HCT116 (cell line): ENCODE data around the gene FRMD4A. TPM values are rescaled to one million over a fixed set of nuclear protein-coding genes. Genes with fewer than 3 reads are reported as not detected.

ENCODE experiments used
- ATAC-seq: fragments of 200-7000 bp; cut with Tn5 transposase; 2 replicates; pipeline ENCODE4 v1.9.1; 2020; ENCODE audit warnings: mild to moderate bottlenecking, moderate library complexity
- BruUV-seq: library from RNA; stranded (reverse); fragments of 400-500 nt; replicated peaks from 2 replicates; lab custom pipeline; 2021; lab: Mats Ljungman, UMichigan
- CTCF ChIA-PET: fragments of 300-600 bp; sonication (Branson Sonifier 250); formaldehyde crosslinking; loops from one replicate; lab custom pipeline; 2021; ENCODE audit warnings: antibody characterized with exemption; lab: Charles Lee
- POLR2A ChIA-PET: fragments of 300-600, 350-600 bp; sonication (Branson Sonifier 250); formaldehyde crosslinking; loops from one replicate; lab custom pipeline; 2021; ENCODE audit warnings: antibody characterized with exemption; lab: Charles Lee
- RAD21 ChIA-PET, 2 experiments: fragments of 300-600 bp; sonication (Branson Sonifier 250); formaldehyde crosslinking; loops; one replicate each; lab custom pipeline; 2023; ENCODE audit warnings: low total read pairs in 2 of 2; ENCODE audit not compliant: uncharacterized antibody in 2 of 2, unreplicated experiment in 2 of 2, low non-redundant PET in 1 of 2; lab: Charles Lee
- DNase-seq: peaks from one replicate; pipeline ENCODE4 v3.0.0-alpha.2; 2010; ENCODE audit warnings: low read depth, low spot score
- H2AFZ ChIP-seq: fragments of 200-600 bp; shearing (Covaris generic), sonication (generic); 2 replicates; pipeline ENCODE4 v1.6.1; 2017; ENCODE audit warnings: low read depth, mixed run types, mixed read lengths, antibody characterized with exemption, low read length; ENCODE audit not compliant: poor library complexity, severe bottlenecking
- H3K27ac ChIP-seq: 2 replicates; pipeline ENCODE4 v1.5.1; 2012; ENCODE audit warnings: low read depth, low read length
- H3K27me3 ChIP-seq: fragments of 200-600 bp; sonication (generic); 2 replicates; pipeline ENCODE4 v1.6.1; 2016; ENCODE audit warnings: mixed run types, low read length, mixed read lengths; ENCODE audit not compliant: insufficient read depth
- H3K36me3 ChIP-seq, 2 experiments: fragments of 200-500 bp in 1 of 2; fragments of 200-600 bp in 1 of 2; sonication (Bioruptor generic) in 1 of 2; sonication (generic) in 1 of 2; 2 replicates each; pipeline versions ENCODE4 v1.5.1 to v1.6.1; 2014 to 2016; ENCODE audit warnings: low read length in 2 of 2, inconsistent platforms in 1 of 2, mixed read lengths in 1 of 2, mixed run types in 1 of 2; ENCODE audit not compliant: insufficient read depth in 2 of 2, control insufficient read depth in 1 of 2
- H3K4me1 ChIP-seq, 2 experiments: fragments of 200-600 bp in 1 of 2; sonication (generic) in 1 of 2; 2 replicates each; pipeline versions ENCODE4 v1.5.1 to v1.6.1; 2012 to 2017; ENCODE audit warnings: low read length in 2 of 2, inconsistent platforms in 1 of 2, mild to moderate bottlenecking in 1 of 2, mixed read lengths in 1 of 2, mixed run types in 1 of 2, moderate library complexity in 1 of 2; ENCODE audit not compliant: insufficient read depth in 2 of 2, control insufficient read depth in 1 of 2
- H3K4me2 ChIP-seq: fragments of 200-600 bp; sonication (generic); 2 replicates; pipeline ENCODE4 v1.6.1; 2017; ENCODE audit warnings: mixed run types, low read length, mixed read lengths
- H3K4me3 ChIP-seq, 2 experiments: fragments of 200-600 bp in 1 of 2; sonication (generic) in 1 of 2; replicated peaks in 1 of 2; 2 replicates each; pipeline ENCODE4 v1.5.1; 2011 to 2016; ENCODE audit warnings: low read length in 2 of 2, control low read depth in 1 of 2, low read depth in 1 of 2, mild to moderate bottlenecking in 1 of 2, mixed read lengths in 1 of 2, mixed run types in 1 of 2
- H3K79me2 ChIP-seq: fragments of 200-600 bp; sonication (generic); 2 replicates; pipeline ENCODE4 v1.6.1; 2017; ENCODE audit warnings: mild to moderate bottlenecking, mixed run types, low read length, moderate library complexity, mixed read lengths; ENCODE audit not compliant: insufficient read depth
- H3K9ac ChIP-seq: fragments of 200-600 bp; sonication (generic); 2 replicates; pipeline ENCODE4 v1.6.1; 2016; ENCODE audit warnings: low read length, mixed read lengths
- H3K9me2 ChIP-seq: fragments of 200-600 bp; sonication (generic), shearing (Covaris generic); 2 replicates; pipeline ENCODE4 v1.6.1; 2017; ENCODE audit warnings: mixed run types, mild to moderate bottlenecking, moderate library complexity; ENCODE audit not compliant: insufficient read depth
- H3K9me3 ChIP-seq, 2 experiments: fragments of 200-500 bp in 1 of 2; fragments of 200-600 bp in 1 of 2; sonication (Bioruptor generic) in 1 of 2; sonication (generic) in 1 of 2; 2 replicates each; pipeline ENCODE4 v1.6.1; 2014 to 2017; ENCODE audit warnings: low read length in 2 of 2, mixed read lengths in 2 of 2, inconsistent platforms in 1 of 2, low read depth in 1 of 2, mild to moderate bottlenecking in 1 of 2, mixed run types in 1 of 2, moderate library complexity in 1 of 2; ENCODE audit not compliant: control insufficient read depth in 1 of 2, insufficient read depth in 1 of 2
- H4K20me1 ChIP-seq: fragments of 200-600 bp; sonication (generic), shearing (Covaris generic); 2 replicates; pipeline ENCODE4 v1.6.1; 2017; ENCODE audit warnings: mixed run types, mild to moderate bottlenecking, moderate library complexity; ENCODE audit not compliant: insufficient read depth
- ATF3 ChIP-seq: IDR thresholded peaks from 2 replicates; pipeline ENCODE4 v1.6.1; 2012
- CEBPB ChIP-seq: IDR thresholded peaks from 2 replicates; pipeline ENCODE4 v1.6.1; 2012; ENCODE audit warnings: low read depth
- EGR1 ChIP-seq: IDR thresholded peaks from 2 replicates; pipeline ENCODE4 v1.6.1; 2012; ENCODE audit warnings: low read depth
- EZH2 ChIP-seq: fragments of 200-600 bp; sonication (generic); IDR thresholded peaks from 2 replicates; pipeline ENCODE4 v1.6.1; 2017; ENCODE audit warnings: antibody characterized with exemption, mixed run types
- JUND ChIP-seq: IDR thresholded peaks from 2 replicates; pipeline ENCODE4 v1.6.1; 2012
- POLR2AphosphoS5 ChIP-seq: IDR thresholded peaks from 2 replicates; pipeline ENCODE4 v1.6.1; 2011; ENCODE audit warnings: mild to moderate bottlenecking, low read depth, low read length, moderate library complexity
- TCF7L2 ChIP-seq: IDR thresholded peaks from 2 replicates; pipeline ENCODE4 v1.7.0; 2011; ENCODE audit warnings: borderline replicate concordance, inconsistent platforms; ENCODE audit not compliant: insufficient read depth, insufficient read length; ENCODE audit errors: extremely low read depth
- YY1 ChIP-seq: IDR thresholded peaks from 2 replicates; pipeline ENCODE4 v1.6.1; 2011; ENCODE audit warnings: low read length, low read depth, moderate library complexity, mild to moderate bottlenecking; ENCODE audit not compliant: insufficient replicate concordance; ENCODE audit errors: extremely low read depth
- ZFX ChIP-seq: fragments of 450-650 bp; IDR thresholded peaks from 2 replicates; pipeline ENCODE4 v1.6.1; 2017
- intact Hi-C: fragments of 100-400 bp; cut with micrococcal nuclease; formaldehyde crosslinking; loops from 2 replicates; pipeline ENCODE4 v1.10.0; 2022
- total RNA-seq: library from RNA; stranded (reverse); gene quantifications from one replicate; pipeline ENCODE4 v1.2.1, GENCODE V29; 2021; ENCODE audit not compliant: unreplicated experiment

FRMD4A gene
- total RNA-seq, 1 experiment from 2014 or later = 0.20 TPM

- H3K27me3 ChIP-seq = peaks cover 50% of the 10 kb centered on the region
- BruUV-seq = no TSS peak
- no peak overlapping the region for H3K27ac ChIP-seq
- no peaks in the 10 kb centered on the region for H3K36me3 ChIP-seq
- no peak overlapping the region for H2AFZ ChIP-seq
- POLR2A ChIA-PET = no interaction called here
- no peak for DNase-seq
- intact Hi-C loops = no loop called here
- no peaks in the 10 kb centered on the region for H3K4me1 ChIP-seq
- CTCF ChIA-PET = no interaction called here
- H3K9me3 ChIP-seq = no peaks in the 10 kb centered on the region
- H3K9me2 ChIP-seq = no peaks in the 10 kb centered on the region
- H3K4me2 ChIP-seq = no peak overlapping the region
- RAD21 ChIA-PET = no interaction called here
- no peak overlapping the region for H3K4me3 ChIP-seq
- no peak for ATAC-seq
- TF ChIP-seq POLR2AphosphoS5 (no peak), EZH2 (no peak), JUND (no peak), EGR1 (no peak), YY1 (no peak), CEBPB (no peak), TCF7L2 (no peak), ATF3 (no peak)
- no peaks in the 10 kb centered on the region for H4K20me1 ChIP-seq
- no peaks in the 10 kb centered on the region for H3K79me2 ChIP-seq
- H3K9ac ChIP-seq = no peak overlapping the region
These were observed 59.1 kb downstream of the FRMD4A start for GRCh38 chr10:14271621-14272020.

GRCh38 chr10:14270370-14270769 lies 60.4 kb downstream of the FRMD4A start:
- no peak overlapping the region for H3K4me3 ChIP-seq
- ChIA-PET RAD21 (no interaction called here), CTCF (no interaction called here), POLR2A (no interaction called here)
- H3K9ac ChIP-seq = no peak overlapping the region
- H3K9me3 ChIP-seq = no peaks in the 10 kb centered on the region
- BruUV-seq = no TSS peak
- ATAC-seq (no peak), DNase-seq (no peak)
- H3K27ac ChIP-seq = no peak overlapping the region
- H3K4me2 ChIP-seq = no peak overlapping the region
- no peaks in the 10 kb centered on the region for H3K9me2 ChIP-seq
- TF ChIP-seq ZFX = no peak
- TF ChIP-seq, all 23 proteins: peak for 0
- Histone ChIP-seq H3K36me3 (no peaks in the 10 kb centered on the region), H3K4me1 (no peaks in the 10 kb centered on the region), H3K79me2 (no peaks in the 10 kb centered on the region), H2AFZ (no peak overlapping the region), H3K27me3 (peaks cover 44% of the 10 kb centered on the region), H4K20me1 (no peaks in the 10 kb centered on the region)
- intact Hi-C loops = no loop called here
